Measurements from ENCODE around the gene AUTS2.

DNA sequence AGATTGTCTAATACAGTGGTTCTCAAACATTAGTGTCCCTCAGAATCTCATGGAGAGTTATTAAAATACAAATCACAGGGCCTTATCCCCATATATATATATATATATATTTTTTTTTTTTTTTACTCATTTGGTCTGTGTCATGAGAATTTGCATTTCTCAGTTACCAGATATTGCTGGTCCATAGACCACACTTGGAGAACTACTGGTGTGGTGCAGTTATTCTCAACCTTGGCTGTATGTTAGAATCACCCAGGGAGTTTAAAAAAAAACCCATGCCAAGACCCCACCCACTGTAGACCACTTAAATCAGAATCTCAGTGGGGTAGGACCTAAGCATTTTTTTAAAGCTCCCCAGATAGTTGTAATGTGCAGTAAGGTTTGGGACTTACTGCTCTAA, 179.9 kb downstream of the AUTS2 start:
- TF ChIP-seq YY1 (IDR thresholded peaks at IDR 0.05) (no peak), TAF1 (conservative IDR thresholded peaks at IDR 0.05) (no peak), RXRA (IDR thresholded peaks at IDR 0.05) (no peak), MAX (IDR thresholded peaks at IDR 0.05) (no peak), SP1 (IDR thresholded peaks at IDR 0.05) (no peak)
- TF ChIP-seq, protein P1, sequence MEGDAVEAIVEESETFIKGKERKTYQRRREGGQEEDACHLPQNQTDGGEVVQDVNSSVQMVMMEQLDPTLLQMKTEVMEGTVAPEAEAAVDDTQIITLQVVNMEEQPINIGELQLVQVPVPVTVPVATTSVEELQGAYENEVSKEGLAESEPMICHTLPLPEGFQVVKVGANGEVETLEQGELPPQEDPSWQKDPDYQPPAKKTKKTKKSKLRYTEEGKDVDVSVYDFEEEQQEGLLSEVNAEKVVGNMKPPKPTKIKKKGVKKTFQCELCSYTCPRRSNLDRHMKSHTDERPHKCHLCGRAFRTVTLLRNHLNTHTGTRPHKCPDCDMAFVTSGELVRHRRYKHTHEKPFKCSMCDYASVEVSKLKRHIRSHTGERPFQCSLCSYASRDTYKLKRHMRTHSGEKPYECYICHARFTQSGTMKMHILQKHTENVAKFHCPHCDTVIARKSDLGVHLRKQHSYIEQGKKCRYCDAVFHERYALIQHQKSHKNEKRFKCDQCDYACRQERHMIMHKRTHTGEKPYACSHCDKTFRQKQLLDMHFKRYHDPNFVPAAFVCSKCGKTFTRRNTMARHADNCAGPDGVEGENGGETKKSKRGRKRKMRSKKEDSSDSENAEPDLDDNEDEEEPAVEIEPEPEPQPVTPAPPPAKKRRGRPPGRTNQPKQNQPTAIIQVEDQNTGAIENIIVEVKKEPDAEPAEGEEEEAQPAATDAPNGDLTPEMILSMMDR (IDR thresholded peaks at IDR 0.05; ENCODE audit: low read depth, low read length, missing input control): no peak
- TF ChIP-seq, protein P2, sequence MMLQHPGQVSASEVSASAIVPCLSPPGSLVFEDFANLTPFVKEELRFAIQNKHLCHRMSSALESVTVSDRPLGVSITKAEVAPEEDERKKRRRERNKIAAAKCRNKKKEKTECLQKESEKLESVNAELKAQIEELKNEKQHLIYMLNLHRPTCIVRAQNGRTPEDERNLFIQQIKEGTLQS (IDR thresholded peaks at IDR 0.05): no peak
